HuH-7 (cell line): Measurements from ENCODE around the gene KIF6.
"Not testable (repeated sequence)": the region's sequence is repeated elsewhere in the genome, so short reads cannot be mapped to it uniquely, and the experiment has no call there.

Experiments used
- DNase-seq: peaks from one replicate; pipeline ENCODE4 v3.0.0; 2011; ENCODE audit warnings: low spot score

The KIF6 gene

GRCh38 chr6:39499053-39499452 is 226.2 kb downstream of the KIF6 start:
- DNase-seq = no peak

- DNase-seq = no peak
Observed at GRCh38 chr6:39498096-39498495, 227.1 kb downstream of the KIF6 start.

GRCh38 chr6:39496915-39497314 is 228.3 kb downstream of the KIF6 start:
- DNase-seq = no peak

- DNase-seq = no peak
Observed at GRCh38 chr6:39496456-39496855, 228.8 kb downstream of the KIF6 start.

GRCh38 chr6:39495640-39496039 is 229.6 kb downstream of the KIF6 start:
- DNase-seq = no peak

- no peak for DNase-seq
Observed at GRCh38 chr6:39494998-39495397, 230.2 kb downstream of the KIF6 start.

GRCh38 chr6:39493777-39494176 is 231.4 kb downstream of the KIF6 start:
- DNase-seq = no peak

GRCh38 chr6:39493174-39493573 is 232.0 kb downstream of the KIF6 start:
- no peak for DNase-seq

- DNase-seq = no peak
Observed at GRCh38 chr6:39490108-39490507, 235.1 kb downstream of the KIF6 start.

- no peak for DNase-seq
Observed at GRCh38 chr6:39488255-39488879, 236.8 kb downstream of the KIF6 start.

- no peak for DNase-seq
Observed at GRCh38 chr6:39484276-39484675, 240.9 kb downstream of the KIF6 start.

- DNase-seq = not testable (repeated sequence)
Observed at GRCh38 chr6:39479819-39480218, 245.4 kb downstream of the KIF6 start.

- no peak for DNase-seq
Observed at GRCh38 chr6:39476670-39477069, 248.5 kb downstream of the KIF6 start.

- no peak for DNase-seq
Observed at GRCh38 chr6:39476151-39476550, 249.1 kb downstream of the KIF6 start.

- no peak for DNase-seq
Observed at GRCh38 chr6:39471954-39472659, 253.1 kb downstream of the KIF6 start.

- DNase-seq = no peak
Observed at GRCh38 chr6:39470506-39470905, 254.7 kb downstream of the KIF6 start.

- no peak for DNase-seq
Observed at GRCh38 chr6:39468385-39468784, 256.8 kb downstream of the KIF6 start.

- no peak for DNase-seq
Observed at GRCh38 chr6:39466631-39467030, 258.6 kb downstream of the KIF6 start.

GRCh38 chr6:39465539-39465938 is 259.7 kb downstream of the KIF6 start:
- DNase-seq = no peak

- DNase-seq = no peak
Observed at GRCh38 chr6:39464067-39464466, 261.1 kb downstream of the KIF6 start.

- no peak for DNase-seq
Observed at GRCh38 chr6:39453956-39454524, 271.2 kb downstream of the KIF6 start.

- no peak for DNase-seq
Observed at GRCh38 chr6:39453241-39453640, 272.0 kb downstream of the KIF6 start.

GRCh38 chr6:39452306-39453145 is 272.7 kb downstream of the KIF6 start:
- DNase-seq = no peak
